NB4 (cell line): ENCODE data around the gene PES1.
A peak's percentile ranks its signal among the peaks of the same experiment; 100 is the strongest.
"Not testable (repeated sequence)": the region's sequence is repeated elsewhere in the genome, so short reads cannot be mapped to it uniquely, and the experiment has no call there.

Experiments
- DNase-seq: peaks from one replicate; pipeline ENCODE4 v3.0.0; 2010; ENCODE audit warnings: low read depth
- H3K4me3 ChIP-seq: one replicate; pipeline ENCODE4 v1.5.1; 2011; ENCODE audit warnings: mild to moderate bottlenecking, low read depth, low read length, moderate library complexity
- MYC ChIP-seq: IDR thresholded peaks from 2 replicates; pipeline ENCODE4 v1.6.1; 2011; ENCODE audit warnings: low read depth, low read length
- POLR2A ChIP-seq: IDR thresholded peaks from 2 replicates; pipeline ENCODE4 v1.6.1; 2011; ENCODE audit warnings: mild to moderate bottlenecking; ENCODE audit not compliant: insufficient read length; ENCODE audit errors: extremely low read depth
- TF ChIP-seq, protein P1 (sequence below): IDR thresholded peaks from one replicate; pipeline ENCODE4 v1.5.1; 2012; ENCODE audit warnings: low read depth, low read length
- TF ChIP-seq, protein P2 (sequence below): IDR thresholded peaks from 2 replicates; pipeline ENCODE4 v1.6.1; 2011; ENCODE audit warnings: low read depth, low read length

PES1 gene

DNA sequence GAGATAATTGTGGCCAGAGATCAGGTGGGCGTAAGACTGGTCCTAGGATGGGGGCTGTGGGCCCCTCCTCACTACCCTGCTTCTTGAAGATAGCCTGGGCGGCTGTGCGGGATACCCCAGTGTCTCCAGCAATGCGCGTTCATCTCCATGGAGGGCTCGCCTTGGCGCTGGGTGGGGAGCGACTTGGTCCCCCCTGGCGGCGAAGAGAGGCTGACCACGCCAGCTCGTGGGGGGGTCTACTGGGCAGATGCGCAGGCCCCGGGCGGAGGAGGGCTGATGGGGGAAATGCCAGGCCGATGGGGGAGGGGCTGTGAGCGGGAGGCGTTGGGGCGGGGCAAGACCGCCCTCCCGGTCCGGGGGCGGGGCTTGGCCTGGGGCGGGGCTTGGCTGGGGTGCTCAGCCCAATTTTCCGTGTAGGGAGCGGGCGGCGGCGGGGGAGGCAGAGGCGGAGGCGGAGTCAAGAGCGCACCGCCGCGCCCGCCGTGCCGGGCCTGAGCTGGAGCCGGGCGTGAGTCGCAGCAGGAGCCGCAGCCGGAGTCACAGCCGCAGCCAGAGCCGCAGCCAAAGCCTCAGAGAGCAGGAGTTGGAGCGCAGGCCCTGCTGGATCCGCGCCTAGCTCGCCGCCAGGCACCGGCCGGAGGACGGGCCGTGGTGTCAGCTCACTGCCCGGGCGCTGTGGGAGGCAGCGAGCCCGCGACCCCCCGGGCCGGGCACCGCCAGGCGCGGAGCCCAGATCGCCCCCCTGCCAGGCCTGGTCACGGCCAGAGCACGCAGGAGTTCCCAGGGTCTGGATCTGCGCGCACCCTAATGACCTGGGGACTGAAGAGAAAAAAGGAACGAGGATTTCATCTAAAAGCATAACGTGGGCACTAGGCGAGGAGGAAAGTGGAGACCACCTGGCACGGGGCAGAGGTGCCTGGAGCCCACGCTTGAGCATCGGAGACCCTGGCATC, 43.8 kb upstream of the PES1 start, which contains the start of gene SLC35E4:
Gene SLC35E4 (plus strand): TSS at position 509 of the 953 bp plus-strand sequence. CDS start 670 bp downstream, outside the sequence.
- peak; percentile 90 for DNase-seq
- TF ChIP-seq POLR2A (no peak), MYC (no peak)
- TF ChIP-seq, protein P1, sequence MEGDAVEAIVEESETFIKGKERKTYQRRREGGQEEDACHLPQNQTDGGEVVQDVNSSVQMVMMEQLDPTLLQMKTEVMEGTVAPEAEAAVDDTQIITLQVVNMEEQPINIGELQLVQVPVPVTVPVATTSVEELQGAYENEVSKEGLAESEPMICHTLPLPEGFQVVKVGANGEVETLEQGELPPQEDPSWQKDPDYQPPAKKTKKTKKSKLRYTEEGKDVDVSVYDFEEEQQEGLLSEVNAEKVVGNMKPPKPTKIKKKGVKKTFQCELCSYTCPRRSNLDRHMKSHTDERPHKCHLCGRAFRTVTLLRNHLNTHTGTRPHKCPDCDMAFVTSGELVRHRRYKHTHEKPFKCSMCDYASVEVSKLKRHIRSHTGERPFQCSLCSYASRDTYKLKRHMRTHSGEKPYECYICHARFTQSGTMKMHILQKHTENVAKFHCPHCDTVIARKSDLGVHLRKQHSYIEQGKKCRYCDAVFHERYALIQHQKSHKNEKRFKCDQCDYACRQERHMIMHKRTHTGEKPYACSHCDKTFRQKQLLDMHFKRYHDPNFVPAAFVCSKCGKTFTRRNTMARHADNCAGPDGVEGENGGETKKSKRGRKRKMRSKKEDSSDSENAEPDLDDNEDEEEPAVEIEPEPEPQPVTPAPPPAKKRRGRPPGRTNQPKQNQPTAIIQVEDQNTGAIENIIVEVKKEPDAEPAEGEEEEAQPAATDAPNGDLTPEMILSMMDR: no peak
- TF ChIP-seq, protein P2, sequence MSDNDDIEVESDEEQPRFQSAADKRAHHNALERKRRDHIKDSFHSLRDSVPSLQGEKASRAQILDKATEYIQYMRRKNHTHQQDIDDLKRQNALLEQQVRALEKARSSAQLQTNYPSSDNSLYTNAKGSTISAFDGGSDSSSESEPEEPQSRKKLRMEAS: no peak
- peak within 1 kb of the TSS; percentile 53 for H3K4me3 ChIP-seq

GRCh38 chr22:30634471-30635233, 42.9 kb upstream of the PES1 start:
- no peak overlapping the region for H3K4me3 ChIP-seq
- TF ChIP-seq, protein P1: peak; percentile 87
- TF ChIP-seq POLR2A (no peak), MYC (peak; percentile 77)
- TF ChIP-seq, protein P2: peak; percentile 80
- DNase-seq: peak; percentile 91

GRCh38 chr22:30631469-30631868, 39.8 kb upstream of the PES1 start:
- H3K4me3 ChIP-seq, DNase-seq: not testable (repeated sequence)

DNA sequence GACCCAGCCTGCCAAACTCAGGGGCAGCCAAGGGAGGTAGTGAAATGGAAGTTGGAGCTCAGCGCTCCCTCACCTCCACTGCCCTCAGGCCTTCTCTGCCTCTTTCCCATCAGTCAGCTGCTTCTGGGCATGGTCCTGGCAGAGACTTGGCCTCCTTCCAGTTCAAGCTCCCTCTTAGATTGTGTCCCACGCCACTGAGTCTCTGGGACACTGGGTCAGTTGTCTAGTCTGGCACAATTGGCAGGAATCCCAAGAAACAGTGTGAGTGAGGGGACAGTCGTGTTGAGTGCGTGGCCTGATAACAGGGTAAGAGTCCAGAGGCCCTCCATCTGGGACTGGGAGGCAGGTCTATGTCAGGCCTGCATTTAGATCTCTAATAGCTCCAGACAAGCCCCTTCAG, 36.8 kb upstream of the PES1 start:
- H3K4me3 ChIP-seq: no peak overlapping the region
- no peak for DNase-seq
- TF ChIP-seq POLR2A: no peak
- TF ChIP-seq MYC: no peak
- TF ChIP-seq, protein P2: no peak
- TF ChIP-seq, protein P1: no peak

DNA sequence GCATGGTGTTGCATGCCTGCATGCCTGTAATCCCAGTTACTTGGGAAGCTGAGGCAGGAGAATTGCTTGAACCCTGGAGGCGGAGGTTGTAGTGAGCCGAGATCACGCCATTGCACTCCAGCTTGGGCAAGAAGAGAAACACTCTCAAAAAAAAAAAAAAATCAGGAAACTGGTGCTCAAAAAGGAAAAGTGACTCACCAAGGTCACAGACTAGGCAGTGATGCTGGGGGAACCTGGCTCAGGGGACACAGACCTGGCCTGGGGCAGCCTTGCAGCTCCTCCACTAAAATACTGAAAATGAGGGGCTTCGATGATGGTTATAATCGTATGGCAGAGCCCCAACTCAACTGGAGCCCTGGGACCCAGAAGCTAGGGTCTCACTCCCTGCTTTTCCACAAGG, 35.8 kb upstream of the PES1 start:
- DNase-seq: no peak
- no peak for TF ChIP-seq POLR2A
- no peak for TF ChIP-seq MYC
- TF ChIP-seq, protein P1: no peak
- TF ChIP-seq, protein P2: no peak
- no peak overlapping the region for H3K4me3 ChIP-seq

GRCh38 chr22:30626413-30626812, 34.7 kb upstream of the PES1 start:
- TF ChIP-seq, protein P2: no peak
- TF ChIP-seq MYC: no peak
- TF ChIP-seq POLR2A: no peak
- TF ChIP-seq, protein P1: no peak
- no peak overlapping the region for H3K4me3 ChIP-seq
- DNase-seq: peak; percentile 35

GRCh38 chr22:30619909-30620308, 28.2 kb upstream of the PES1 start:
- not testable (repeated sequence) for H3K4me3 ChIP-seq, DNase-seq
